Activated naive CD4-positive, alpha-beta T cell treated with anti-CD3 and anti-CD28 coated beads, Interleukin-2, amount 10 ng/mL, durations not matched to agents 7 days and 5 days (primary cell): ENCODE results near the gene RXYLT1.
A peak's percentile ranks its signal among the peaks of the same experiment; 100 is the strongest.

Source experiments
- CTCF ChIA-PET: fragments of 350-600 bp; sonication (Branson Sonifier 250); formaldehyde crosslinking; loops from one replicate; lab custom pipeline; 2021; ENCODE audit warnings: antibody characterized with exemption; lab: Charles Lee
- DNase-seq: peaks from one replicate; pipeline ENCODE4 v3.0.0-alpha.2; 2020
- H3K27ac Mint-ChIP-seq: one replicate; pipeline ENCODE4 v1.8.0; 2021; ENCODE audit warnings: mild to moderate bottlenecking, moderate library complexity, mixed read lengths
- H3K27me3 Mint-ChIP-seq: one replicate; pipeline ENCODE4 v1.8.0; 2021; ENCODE audit warnings: mild to moderate bottlenecking, mixed read lengths
- H3K36me3 Mint-ChIP-seq: one replicate; pipeline ENCODE4 v1.8.0; 2021; ENCODE audit warnings: mixed read lengths
- H3K4me1 Mint-ChIP-seq: one replicate; pipeline ENCODE4 v1.8.0; 2021; ENCODE audit warnings: mixed read lengths
- H3K4me3 Mint-ChIP-seq: one replicate; pipeline ENCODE4 v1.8.0; 2021; ENCODE audit warnings: mild to moderate bottlenecking, moderate library complexity, mixed read lengths
- H3K9me3 Mint-ChIP-seq: one replicate; pipeline ENCODE4 v1.8.0; 2021; ENCODE audit warnings: mixed read lengths

RXYLT1 gene

GRCh38 chr12:63843254-63843720 is 63.6 kb downstream of the RXYLT1 start:
- H3K27me3 Mint-ChIP-seq = peaks cover 55% of the 10 kb centered on the region
- no peak overlapping the region for H3K27ac Mint-ChIP-seq
- H3K4me3 Mint-ChIP-seq = peak overlapping the region; percentile 48
- CTCF ChIA-PET = interaction anchor here (3.3 kb wide), 1 partner anchor 413 kb away, joined by 19 read pairs; no protein-coding TSS in a partner anchor
- H3K9me3 Mint-ChIP-seq = no peaks in the 10 kb centered on the region
- peaks cover 9% of the 10 kb centered on the region for H3K4me1 Mint-ChIP-seq
- DNase-seq = no peak
- H3K36me3 Mint-ChIP-seq = no peaks in the 10 kb centered on the region

- peak overlapping the region; percentile 56 for H3K4me3 Mint-ChIP-seq
- CTCF ChIA-PET = interaction anchor here (0.6 to 3.3 kb wide), 4 partner anchors 13 to 416 kb away, joined by 3 to 19 read pairs (median 4); partner anchors contain the start of gene KICS2
- DNase-seq = peak; percentile 82
- H3K4me1 Mint-ChIP-seq = peaks cover 9% of the 10 kb centered on the region
- no peak overlapping the region for H3K27ac Mint-ChIP-seq
- peaks cover 58% of the 10 kb centered on the region for H3K27me3 Mint-ChIP-seq
- H3K9me3 Mint-ChIP-seq = no peaks in the 10 kb centered on the region
- H3K36me3 Mint-ChIP-seq = no peaks in the 10 kb centered on the region
Measured at GRCh38 chr12:63843721-63844390, 64.1 kb downstream of the RXYLT1 start.

DNA sequence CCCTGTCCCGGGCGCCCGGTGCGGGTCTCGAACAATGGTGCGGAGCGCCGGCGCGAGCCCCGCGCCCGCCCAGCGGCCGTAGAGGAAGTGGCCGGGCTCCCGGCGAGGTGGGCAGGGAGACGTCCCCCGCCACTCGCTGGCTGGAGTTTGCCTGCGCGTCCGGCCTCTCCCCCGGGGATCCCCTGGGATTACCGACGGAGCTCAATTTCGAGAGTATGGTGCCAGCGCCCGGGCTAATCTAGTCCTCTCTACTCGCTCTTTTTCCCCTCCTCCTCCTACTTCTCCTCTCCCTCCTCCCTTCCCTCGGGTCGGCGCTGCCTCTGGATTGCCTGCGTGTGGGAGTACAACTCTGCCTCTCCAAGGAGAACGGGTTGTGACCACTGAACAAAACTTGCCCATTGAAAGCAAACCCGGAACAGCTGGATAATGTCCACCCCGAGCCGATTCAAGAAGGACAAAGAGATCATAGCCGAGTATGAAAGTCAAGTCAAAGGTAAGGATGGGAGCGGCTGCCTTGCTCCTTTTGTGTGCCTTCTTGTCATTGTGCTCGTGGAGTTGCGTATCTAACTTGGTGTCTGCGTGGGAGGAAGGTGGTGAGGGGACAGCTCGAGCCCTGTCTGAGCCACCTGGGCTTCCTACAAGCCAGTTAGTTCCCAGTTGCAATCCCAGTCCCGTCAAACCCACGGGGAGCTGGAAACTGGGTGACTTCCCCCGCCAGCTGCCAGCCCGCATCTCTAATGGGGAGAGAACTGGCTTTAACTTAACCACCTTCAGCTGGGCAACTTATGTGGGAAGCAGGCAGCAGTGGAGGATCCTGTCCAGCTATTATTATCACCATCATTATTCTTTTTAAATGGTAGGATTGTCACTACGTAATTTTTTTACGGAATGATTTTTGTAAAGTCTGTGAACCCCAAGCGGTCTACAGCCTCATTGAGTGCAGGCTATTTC is 65.0 kb downstream of the RXYLT1 start, which contains the start of gene SRGAP1:
TSS of gene SRGAP1 (plus strand) at position 310 of the 951 bp plus-strand sequence. CDS start at position 427, 117 bp downstream.
- H3K4me1 Mint-ChIP-seq = peaks cover 9% of the 10 kb centered on the region
- H3K36me3 Mint-ChIP-seq = no peaks in the 10 kb centered on the region
- H3K27ac Mint-ChIP-seq = no peak within 1 kb of the TSS
- CTCF ChIA-PET = interaction anchor here (0.5 to 3.3 kb wide), 6 partner anchors 14 to 911 kb away, joined by 3 to 19 read pairs (median 4); partner anchors contain the start of gene KICS2
- H3K9me3 Mint-ChIP-seq = no peaks in the 10 kb centered on the region
- H3K4me3 Mint-ChIP-seq = peak within 1 kb of the TSS; percentile 89
- H3K27me3 Mint-ChIP-seq = peaks cover 58% of the 10 kb centered on the region
- peak; percentile 24 for DNase-seq

DNA sequence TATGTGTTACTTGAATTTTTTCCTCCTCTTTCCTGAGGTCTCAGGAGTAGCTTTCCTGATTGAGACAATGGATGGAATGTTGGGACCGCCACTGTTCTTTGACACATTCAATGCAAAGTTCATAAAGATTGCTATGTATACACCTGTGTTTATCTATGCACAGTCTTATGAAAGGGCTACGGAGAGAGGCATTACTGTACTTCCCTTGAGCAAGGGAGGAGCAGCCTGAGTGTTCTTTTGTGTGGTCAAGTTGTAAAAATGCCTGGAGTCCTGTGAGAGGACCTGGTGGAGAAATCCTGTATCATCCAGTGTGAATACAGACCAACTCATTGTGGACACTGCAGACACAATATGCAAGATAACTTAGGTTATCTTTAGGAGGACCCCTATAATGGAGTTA is 66.0 kb downstream of the RXYLT1 start:
- H3K9me3 Mint-ChIP-seq = no peaks in the 10 kb centered on the region
- peaks cover 9% of the 10 kb centered on the region for H3K4me1 Mint-ChIP-seq
- CTCF ChIA-PET = interaction anchor here (1.2 to 3.3 kb wide), 3 partner anchors 19 to 410 kb away, joined by 3 to 19 read pairs (median 4); no protein-coding TSS in a partner anchor
- H3K27me3 Mint-ChIP-seq = peaks cover 58% of the 10 kb centered on the region
- H3K4me3 Mint-ChIP-seq = no peak overlapping the region
- no peaks in the 10 kb centered on the region for H3K36me3 Mint-ChIP-seq
- no peak overlapping the region for H3K27ac Mint-ChIP-seq
- DNase-seq = no peak

GRCh38 chr12:63846238-63846967 is 66.7 kb downstream of the RXYLT1 start:
- no peaks in the 10 kb centered on the region for H3K36me3 Mint-ChIP-seq
- peaks cover 9% of the 10 kb centered on the region for H3K4me1 Mint-ChIP-seq
- no peak overlapping the region for H3K4me3 Mint-ChIP-seq
- DNase-seq = no peak
- no peak overlapping the region for H3K27ac Mint-ChIP-seq
- no peaks in the 10 kb centered on the region for H3K9me3 Mint-ChIP-seq
- peaks cover 58% of the 10 kb centered on the region for H3K27me3 Mint-ChIP-seq
- CTCF ChIA-PET = interaction anchor here (1.2 to 3.3 kb wide), 2 partner anchors 20 to 410 kb away, joined by 3 to 19 read pairs; no protein-coding TSS in a partner anchor

DNA sequence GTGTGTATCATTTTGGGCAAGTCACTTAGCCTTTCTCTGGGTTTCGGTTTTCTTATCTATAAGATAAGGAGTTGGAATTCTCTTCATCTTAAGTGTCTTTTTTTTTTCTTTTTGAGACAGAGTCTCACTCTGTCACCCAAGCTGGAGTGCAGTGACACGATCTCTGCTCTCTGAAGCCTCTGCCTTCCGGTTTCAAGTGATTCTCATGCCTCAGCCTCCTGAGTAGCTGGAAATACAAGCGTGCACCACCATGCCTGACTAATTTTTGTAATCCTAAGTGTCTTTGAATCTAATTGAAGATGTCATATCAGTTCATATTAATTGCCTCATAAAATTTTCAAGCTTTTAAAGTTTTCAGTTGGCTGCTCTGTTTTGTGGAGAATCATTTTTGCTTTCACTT is 68.7 kb downstream of the RXYLT1 start:
- Mint-ChIP-seq H3K36me3 (no peaks in the 10 kb centered on the region), H3K9me3 (no peaks in the 10 kb centered on the region), H3K27me3 (peaks cover 40% of the 10 kb centered on the region), H3K27ac (no peak overlapping the region), H3K4me1 (peaks cover 5% of the 10 kb centered on the region), H3K4me3 (no peak overlapping the region)
- CTCF ChIA-PET = no interaction called here
- no peak for DNase-seq

DNA sequence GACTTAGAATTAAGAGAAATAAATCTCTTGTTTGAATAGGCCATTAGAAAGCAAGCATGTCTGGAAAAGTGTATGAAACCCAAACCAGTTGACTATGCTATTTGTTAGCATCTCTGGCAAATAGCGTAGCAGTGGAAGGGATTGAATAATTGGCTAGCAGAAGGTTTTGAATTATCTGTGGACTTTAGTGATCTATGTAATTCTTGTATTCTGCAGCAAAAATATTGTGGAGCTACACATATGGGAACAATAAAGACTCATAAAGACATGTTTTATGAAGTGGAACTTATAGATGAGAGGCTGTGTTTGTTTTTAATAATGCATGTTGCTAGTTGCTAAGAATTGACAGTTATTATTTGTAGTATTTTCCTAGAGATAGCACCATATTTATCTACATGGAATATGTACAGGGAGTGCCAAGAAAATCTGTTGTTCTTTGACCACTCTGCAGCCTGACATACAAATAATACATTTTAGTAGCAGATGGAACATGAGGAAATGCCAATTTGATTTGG is 69.5 kb downstream of the RXYLT1 start:
- H3K27ac Mint-ChIP-seq = no peak overlapping the region
- no peaks in the 10 kb centered on the region for H3K36me3 Mint-ChIP-seq
- peaks cover 34% of the 10 kb centered on the region for H3K27me3 Mint-ChIP-seq
- no peaks in the 10 kb centered on the region for H3K9me3 Mint-ChIP-seq
- no peak for DNase-seq
- H3K4me1 Mint-ChIP-seq = peaks cover 5% of the 10 kb centered on the region
- H3K4me3 Mint-ChIP-seq = no peak overlapping the region
- CTCF ChIA-PET = no interaction called here

DNA sequence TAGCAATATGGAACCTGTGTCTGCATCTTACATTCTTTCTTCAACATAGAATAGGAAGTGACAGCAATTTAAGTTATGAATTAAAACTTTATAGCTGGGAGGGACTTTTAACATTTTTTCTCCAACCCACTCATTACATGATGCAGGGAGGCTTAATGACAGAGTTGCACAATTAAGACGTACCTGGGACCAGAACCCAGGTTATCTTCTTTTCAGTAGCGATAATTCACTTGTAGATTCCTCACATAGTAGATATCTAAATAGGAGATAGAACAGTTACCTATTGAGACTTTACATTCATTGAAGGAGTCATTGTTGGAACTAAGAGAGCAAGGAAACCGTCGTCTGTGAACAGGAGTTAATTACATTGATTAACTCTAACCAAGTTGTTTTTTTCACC is 69.9 kb downstream of the RXYLT1 start:
- Mint-ChIP-seq H3K4me3 (no peak overlapping the region), H3K27ac (no peak overlapping the region), H3K27me3 (peaks cover 30% of the 10 kb centered on the region), H3K9me3 (no peaks in the 10 kb centered on the region), H3K36me3 (no peaks in the 10 kb centered on the region), H3K4me1 (peaks cover 3% of the 10 kb centered on the region)
- DNase-seq = no peak
- CTCF ChIA-PET = interaction anchor here (0.7 kb wide), 1 partner anchor 407 kb away, joined by 4 read pairs; no protein-coding TSS in a partner anchor

DNA sequence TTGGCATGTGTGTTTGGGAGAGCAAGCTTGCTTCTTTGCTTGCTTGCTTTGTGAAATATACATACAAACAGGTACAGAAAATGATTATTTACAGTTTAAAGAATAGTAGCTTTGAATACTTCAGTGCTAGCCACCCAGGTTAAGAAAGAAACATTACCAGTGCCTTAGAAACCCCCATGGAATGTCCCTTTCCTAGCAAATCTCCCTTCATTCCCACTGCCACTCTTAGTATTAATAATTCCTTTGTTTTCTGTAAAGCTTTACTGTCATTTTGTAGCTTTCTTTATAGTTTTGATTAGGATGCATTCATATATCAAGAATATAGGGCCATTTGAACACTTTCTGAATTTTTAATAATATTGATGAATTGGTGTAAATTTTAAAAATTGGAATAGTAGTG is 74.3 kb downstream of the RXYLT1 start:
- DNase-seq = no peak
- H3K4me1 Mint-ChIP-seq = no peaks in the 10 kb centered on the region
- H3K9me3 Mint-ChIP-seq = no peaks in the 10 kb centered on the region
- H3K4me3 Mint-ChIP-seq = no peak overlapping the region
- no peak overlapping the region for H3K27ac Mint-ChIP-seq
- no peaks in the 10 kb centered on the region for H3K27me3 Mint-ChIP-seq
- H3K36me3 Mint-ChIP-seq = no peaks in the 10 kb centered on the region
- CTCF ChIA-PET = no interaction called here

DNA sequence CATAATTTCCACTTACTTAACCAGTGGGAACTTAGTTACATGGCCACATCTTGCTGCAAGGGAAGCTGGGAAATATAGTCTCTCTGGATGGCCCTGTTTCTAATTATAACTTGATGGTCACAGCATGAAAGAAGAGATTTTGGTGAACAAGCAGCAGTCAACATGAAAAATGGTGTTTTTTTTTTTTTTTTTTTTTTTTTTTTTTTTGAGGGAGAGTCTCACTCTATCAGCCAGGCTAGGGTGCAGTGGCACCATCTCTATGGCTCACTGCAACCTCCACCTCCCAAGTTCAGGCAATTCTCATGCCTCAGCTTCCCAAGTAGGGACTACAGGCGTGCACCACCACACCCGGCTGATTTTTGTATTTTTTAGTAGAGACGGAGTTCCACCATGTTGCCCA is 75.6 kb downstream of the RXYLT1 start:
- no peaks in the 10 kb centered on the region for H3K4me1 Mint-ChIP-seq
- CTCF ChIA-PET = no interaction called here
- no peaks in the 10 kb centered on the region for H3K9me3 Mint-ChIP-seq
- no peak for DNase-seq
- H3K36me3 Mint-ChIP-seq = no peaks in the 10 kb centered on the region
- H3K27me3 Mint-ChIP-seq = no peaks in the 10 kb centered on the region
- no peak overlapping the region for H3K4me3 Mint-ChIP-seq
- H3K27ac Mint-ChIP-seq = no peak overlapping the region

GRCh38 chr12:63857771-63858670 is 78.3 kb downstream of the RXYLT1 start:
- Mint-ChIP-seq H3K4me3 (no peak overlapping the region), H3K27me3 (no peaks in the 10 kb centered on the region), H3K9me3 (no peaks in the 10 kb centered on the region), H3K27ac (no peak overlapping the region), H3K36me3 (no peaks in the 10 kb centered on the region), H3K4me1 (no peaks in the 10 kb centered on the region)
- DNase-seq = no peak
- CTCF ChIA-PET = no interaction called here
